A204.1 (cell line): ENCODE data around the gene MRPL33.

ENCODE experiments used
- FAIRE-seq: peaks from 2 replicates; lab custom pipeline; 2012; peaks lifted over from hg19 to GRCh38; lab: Jason Lieb, UNC

Gene MRPL33

GRCh38 chr2:27809761-27810241 is 38.3 kb downstream of the MRPL33 start:
- no peak for FAIRE-seq

GRCh38 chr2:27810455-27810854 is 38.9 kb downstream of the MRPL33 start:
- no peak for FAIRE-seq

GRCh38 chr2:27811768-27812167 is 40.2 kb downstream of the MRPL33 start:
- FAIRE-seq, result no peak

- no peak for FAIRE-seq
These were observed 43.2 kb downstream of the MRPL33 start for GRCh38 chr2:27814758-27815157.

- FAIRE-seq, result no peak
These were observed 44.4 kb downstream of the MRPL33 start for GRCh38 chr2:27815860-27816438.

GRCh38 chr2:27822049-27822448 is 50.5 kb downstream of the MRPL33 start:
- no peak for FAIRE-seq

GRCh38 chr2:27823135-27823534 is 51.6 kb downstream of the MRPL33 start:
- FAIRE-seq, result no peak

- FAIRE-seq, result no peak
These were observed 52.0 kb downstream of the MRPL33 start for GRCh38 chr2:27823569-27823968.

GRCh38 chr2:27824401-27824800 is 52.9 kb downstream of the MRPL33 start:
- no peak for FAIRE-seq

GRCh38 chr2:27828305-27828704 is 56.8 kb downstream of the MRPL33 start:
- no peak for FAIRE-seq
